H1 (cell line): Measurements from ENCODE around the gene TYRP1. TPM values are rescaled to one million over a fixed set of nuclear protein-coding genes. Genes with fewer than 3 reads are reported as not detected.

Source experiments
- CTCF ChIA-PET: fragments of 300-600 bp; sonication (Branson Sonifier 250); formaldehyde crosslinking; loops from one replicate; lab custom pipeline; 2021; ENCODE audit not compliant: partially characterized antibody; lab: Charles Lee
- POLR2A ChIA-PET: fragments of 300-600 bp; sonication (Branson Sonifier 250); formaldehyde crosslinking; loops from one replicate; lab custom pipeline; 2021; ENCODE audit warnings: inconsistent platforms; ENCODE audit not compliant: partially characterized antibody; lab: Charles Lee
- DNase-seq, 2 experiments: peaks; one replicate each; pipeline versions ENCODE4 v3.0.0 to v3.0.0-alpha.2; 2010 to 2022; ENCODE audit warnings: low spot score in 2 of 2, low read depth in 1 of 2, mixed read lengths in 1 of 2
- FAIRE-seq: peaks from 2 replicates; lab custom pipeline; 2011; peaks lifted over from hg19 to GRCh38; lab: Jason Lieb, UNC
- H2AFZ ChIP-seq: 2 replicates; pipeline ENCODE4 v1.8.1; 2012; ENCODE audit warnings: low read length, inconsistent platforms
- H2AK5ac ChIP-seq: 2 replicates; pipeline ENCODE4 v1.6.1; 2013; ENCODE audit warnings: low read depth, low read length
- H2BK120ac ChIP-seq: replicated peaks from 2 replicates; pipeline ENCODE3; 2013; ENCODE audit warnings: low read depth, low read length, inconsistent platforms
- H2BK12ac ChIP-seq: 2 replicates; pipeline ENCODE4 v1.6.1; 2013; ENCODE audit warnings: low read depth, low read length
- H2BK15ac ChIP-seq: 2 replicates; pipeline ENCODE4 v1.6.1; 2013; ENCODE audit warnings: low read length
- H2BK20ac ChIP-seq: 2 replicates; pipeline ENCODE4 v1.6.1; 2013; ENCODE audit warnings: low read length
- H2BK5ac ChIP-seq: 2 replicates; pipeline ENCODE4 v1.6.1; 2013; ENCODE audit warnings: low read depth, low read length
- H3K14ac ChIP-seq: 2 replicates; pipeline ENCODE4 v1.6.1; 2013; ENCODE audit warnings: inconsistent platforms; ENCODE audit not compliant: insufficient read length
- H3K18ac ChIP-seq: 2 replicates; pipeline ENCODE4 v1.6.1; 2013; ENCODE audit warnings: low read length; ENCODE audit errors: extremely low read depth
- H3K23ac ChIP-seq: 2 replicates; pipeline ENCODE4 v1.6.1; 2013; ENCODE audit warnings: inconsistent platforms; ENCODE audit not compliant: insufficient read length
- H3K23me2 ChIP-seq: 2 replicates; pipeline ENCODE4 v1.6.1; 2013; ENCODE audit warnings: low read depth, low read length
- H3K27ac ChIP-seq: 2 replicates; pipeline ENCODE4 v1.6.1; 2011; ENCODE audit warnings: low read depth, low read length, inconsistent platforms
- H3K27me3 ChIP-seq, 4 experiments: replicated peaks in 1 of 4; 1 replicate in 1 of 4; 2 replicates in 3 of 4; pipeline versions ENCODE4 v1.6.1 to v1.8.1; 2011 to 2013; ENCODE audit warnings: low read length in 3 of 4, mild to moderate bottlenecking in 3 of 4, inconsistent platforms in 2 of 4, mixed read lengths in 2 of 4, moderate library complexity in 1 of 4; ENCODE audit not compliant: control insufficient read depth in 3 of 4, insufficient read depth in 3 of 4; ENCODE audit errors: extremely low read depth in 1 of 4
- H3K36me3 ChIP-seq, 4 experiments: 2 replicates each; pipeline versions ENCODE4 v1.6.1 to v1.8.1; 2011 to 2013; ENCODE audit warnings: mild to moderate bottlenecking in 4 of 4, low read length in 3 of 4, moderate library complexity in 2 of 4, control low read depth in 1 of 4, inconsistent platforms in 1 of 4; ENCODE audit not compliant: insufficient read depth in 4 of 4, control insufficient read depth in 2 of 4
- H3K4ac ChIP-seq: replicated peaks from 2 replicates; pipeline ENCODE3; 2013; ENCODE audit warnings: low read length, low read depth, mixed read lengths, inconsistent platforms; ENCODE audit not compliant: insufficient read length
- H3K4me1 ChIP-seq, 4 experiments: replicated peaks in 1 of 4; 1 replicate in 1 of 4; 2 replicates in 3 of 4; pipeline versions ENCODE4 v1.6.1 to v1.8.1; 2011 to 2013; ENCODE audit warnings: low read length in 3 of 4, inconsistent platforms in 2 of 4, mixed read lengths in 1 of 4; ENCODE audit not compliant: insufficient read depth in 4 of 4, control insufficient read depth in 3 of 4
- H3K4me2 ChIP-seq, 2 experiments: 2 replicates each; pipeline versions ENCODE4 v1.6.1 to v1.8.1; 2011 to 2013; ENCODE audit warnings: low read depth in 2 of 2, low read length in 2 of 2, control low read depth in 1 of 2, inconsistent platforms in 1 of 2, mild to moderate bottlenecking in 1 of 2; ENCODE audit not compliant: insufficient read depth in 1 of 2
- H3K4me3 ChIP-seq, 4 experiments: fragments of 200-600, 300-600 bp in 1 of 4; sonication (generic), shearing (Covaris generic), sonication (Bioruptor Twin) in 1 of 4; 2 replicates each; pipeline versions ENCODE4 v1.5.1 to v1.8.1; 2011 to 2016; ENCODE audit warnings: low read length in 4 of 4, low read depth in 3 of 4, control low read depth in 2 of 4, inconsistent platforms in 2 of 4, mild to moderate bottlenecking in 2 of 4, mixed read lengths in 1 of 4, moderate library complexity in 1 of 4; ENCODE audit not compliant: insufficient read depth in 2 of 4; ENCODE audit errors: extremely low read depth in 1 of 4
- H3K56ac ChIP-seq: replicated peaks from 2 replicates; pipeline ENCODE3; 2013; ENCODE audit warnings: low read depth, mild to moderate bottlenecking, mixed read lengths, low read length, inconsistent platforms; ENCODE audit not compliant: insufficient read length
- H3K79me1 ChIP-seq: 2 replicates; pipeline ENCODE4 v1.6.1; 2013; ENCODE audit warnings: low read depth, low read length, control low read depth
- H3K79me2 ChIP-seq, 2 experiments: 2 replicates each; pipeline versions ENCODE4 v1.6.1 to v1.8.1; 2012 to 2013; ENCODE audit warnings: low read length in 2 of 2, mild to moderate bottlenecking in 2 of 2, inconsistent platforms in 1 of 2; ENCODE audit not compliant: insufficient read depth in 2 of 2, control insufficient read depth in 1 of 2
- H3K9ac ChIP-seq, 4 experiments: replicated peaks in 1 of 4; 1 replicate in 1 of 4; 2 replicates in 3 of 4; pipeline versions ENCODE4 v1.6.1 to v1.8.1; 2011 to 2013; ENCODE audit warnings: low read depth in 3 of 4, low read length in 3 of 4, control low read depth in 2 of 4, mild to moderate bottlenecking in 2 of 4, moderate library complexity in 2 of 4, inconsistent platforms in 1 of 4; ENCODE audit errors: extremely low read depth in 1 of 4
- H3K9me3 ChIP-seq, 2 experiments: 2 replicates each; pipeline versions ENCODE4 v1.6.1 to v1.8.1; 2012 to 2013; ENCODE audit warnings: mild to moderate bottlenecking in 2 of 2, moderate library complexity in 2 of 2, control low read depth in 1 of 2, inconsistent platforms in 1 of 2, low read depth in 1 of 2, low read length in 1 of 2, mixed read lengths in 1 of 2; ENCODE audit not compliant: insufficient read depth in 2 of 2
- H4K20me1 ChIP-seq, 2 experiments: replicated peaks in 1 of 2; 2 replicates each; pipeline versions ENCODE3 to v1.8.1; 2011 to 2013; ENCODE audit warnings: inconsistent platforms in 2 of 2, low read length in 2 of 2, mild to moderate bottlenecking in 1 of 2; ENCODE audit not compliant: insufficient read depth in 2 of 2, control insufficient read depth in 1 of 2
- H4K5ac ChIP-seq: 2 replicates; pipeline ENCODE4 v1.6.1; 2013; ENCODE audit warnings: low read length, low read depth, mixed read lengths, inconsistent platforms; ENCODE audit not compliant: insufficient read length
- H4K8ac ChIP-seq: 2 replicates; pipeline ENCODE4 v1.8.0; 2013; ENCODE audit warnings: mild to moderate bottlenecking, moderate library complexity, low read length, inconsistent platforms; ENCODE audit not compliant: insufficient read depth; ENCODE audit errors: extremely low read depth
- H4K91ac ChIP-seq: replicated peaks from 2 replicates; pipeline ENCODE3; 2013; ENCODE audit warnings: low read length, mixed read lengths, inconsistent platforms; ENCODE audit not compliant: insufficient read length
- CREB1 ChIP-seq: IDR thresholded peaks from 2 replicates; pipeline ENCODE4 v1.6.1; 2012; ENCODE audit warnings: inconsistent platforms
- EGR1 ChIP-seq: IDR thresholded peaks from 2 replicates; pipeline ENCODE4 v1.6.1; 2011; ENCODE audit warnings: low read depth, low read length, borderline replicate concordance
- EZH2 ChIP-seq: fragments of 200-600 bp; sonication (generic); IDR thresholded peaks from 2 replicates; pipeline ENCODE4 v1.7.1; 2012; ENCODE audit warnings: low read depth, mild to moderate bottlenecking, moderate library complexity, low read length, inconsistent platforms; ENCODE audit not compliant: severe bottlenecking
- GABPA ChIP-seq: IDR thresholded peaks from 2 replicates; pipeline ENCODE4 v1.6.1; 2011; ENCODE audit warnings: mild to moderate bottlenecking, low read length, moderate library complexity, borderline replicate concordance; ENCODE audit not compliant: insufficient read depth
- JUN ChIP-seq: IDR thresholded peaks from 2 replicates; pipeline ENCODE4 v1.6.1; 2011; ENCODE audit warnings: low read depth, mild to moderate bottlenecking, improper control_type of control experiment, low read length
- RAD21 ChIP-seq, 2 experiments: IDR thresholded peaks in 1 of 2; conservative IDR thresholded peaks in 1 of 2; 2 replicates each; pipeline ENCODE4 v1.6.1; 2011; ENCODE audit warnings: low read depth in 2 of 2, low read length in 2 of 2, improper control_type of control experiment in 1 of 2, inconsistent platforms in 1 of 2, mild to moderate bottlenecking in 1 of 2, moderate library complexity in 1 of 2
- RNF2 ChIP-seq: fragments of 200-900, 300-1000 bp; sonication (generic); IDR thresholded peaks from 2 replicates; pipeline ENCODE4 v1.7.1; 2016; ENCODE audit warnings: borderline replicate concordance, low read depth, mild to moderate bottlenecking, antibody characterized with exemption, low read length; ENCODE audit not compliant: poor library complexity, severe bottlenecking; ENCODE audit errors: missing control alignments
- TAF1 ChIP-seq: IDR thresholded peaks from 2 replicates; pipeline ENCODE4 v1.6.1; 2011; ENCODE audit warnings: mild to moderate bottlenecking, low read depth, low read length
- TBP ChIP-seq: IDR thresholded peaks from 2 replicates; pipeline ENCODE4 v1.6.1; 2011; ENCODE audit warnings: low read depth, low read length, improper control_type of control experiment
- whole genome bisulfite sequencing, 2 experiments: shearing (Covaris generic) in 1 of 2; methylation state at CpG; one replicate each; pipeline versions ENCODE4 v1.1.6 to v1.1.7; 2013 to 2015; ENCODE audit warnings: low lambda C conversion rate in 2 of 2, mixed read lengths in 2 of 2, inconsistent platforms in 1 of 2, low coverage in 1 of 2, missing lambda C conversion rate in 1 of 2; ENCODE audit not compliant: insufficient replicate concordance in 2 of 2, insufficient coverage in 1 of 2, insufficient read length in 1 of 2; ENCODE audit errors: extremely low coverage in 1 of 2, missing lambda C conversion rate in 1 of 2; 5-methylcytosine and 5-hydroxymethylcytosine counted together
- polyA plus RNA-seq, 7 experiments: library from polyadenylated mRNA; depleted of rRNA in 3 of 7; stranded (reverse) in 5 of 7; unstranded in 2 of 7; fragments of >200 nt in 5 of 7; fragments of 200-250 nt in 2 of 7; gene quantifications; 1 replicate in 5 of 7; 2 replicates in 1 of 7; 4 replicates in 1 of 7; pipeline versions ENCODE4 v1.2.1 to v1.2.3, GENCODE V29; 2011 to 2013; ENCODE audit warnings: missing spikeins in 2 of 7, mixed read lengths in 2 of 7
- total RNA-seq: library from RNA; stranded (reverse); fragmentation: NEBNext Ultra II Directional; extraction: Animal tissue kit (Norgen Biotek cat#: 25700); gene quantifications from 2 replicates; pipeline ENCODE4 v1.2.1, GENCODE V29; 2021

TYRP1 gene
- total and polyA plus RNA-seq, 2 of the 8 experiments (the other 6 are each of a cell fraction or from before 2014, with no cell fraction given), result 0.15 TPM; not detected in 1

DNA sequence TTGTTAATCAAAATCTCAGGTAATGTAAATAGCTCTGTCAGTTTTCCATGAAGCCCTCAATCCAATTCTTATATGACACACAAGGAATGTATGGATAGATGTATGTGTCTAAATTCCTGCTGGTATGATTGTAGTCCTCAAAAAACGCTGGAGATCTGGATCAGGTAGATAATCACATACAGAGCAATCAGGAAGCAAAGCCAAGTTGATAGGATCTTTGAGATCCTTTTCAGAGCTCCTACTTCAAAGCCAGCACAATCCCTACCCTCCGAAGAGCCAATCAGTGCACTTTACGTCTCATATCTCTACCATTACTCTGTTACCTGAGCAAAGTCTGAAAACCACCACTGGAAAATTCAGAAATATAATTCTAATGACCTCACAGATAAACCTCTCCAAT lies 27.4 kb downstream of the TYRP1 start:
- no peak overlapping the region for H3K23ac ChIP-seq
- H2BK120ac ChIP-seq, result no peak overlapping the region
- DNase-seq (no peak), FAIRE-seq (no peak)
- no peak overlapping the region for H4K5ac ChIP-seq
- H3K4me1 ChIP-seq, result peaks cover 0 to 8% (median 3%) of the 10 kb centered on the region in 4 experiments; a peak in 4 of 7 replicates
- ChIA-PET CTCF (interaction anchor here (1.0 kb wide), 2 partner anchors 14 to 332 kb away, joined by 3 read pairs; no protein-coding TSS in a partner anchor), POLR2A (no interaction called here)
- H3K4ac ChIP-seq, result no peak overlapping the region
- no peak overlapping the region for H3K4me2 ChIP-seq
- no peak overlapping the region for H3K56ac ChIP-seq
- no peak overlapping the region for H4K91ac ChIP-seq
- no peak overlapping the region for H2BK15ac ChIP-seq
- no peak overlapping the region for H2BK20ac ChIP-seq
- TF ChIP-seq TBP (no peak), RAD21 (IDR thresholded peaks at IDR 0.05 in 1 of 2, conservative IDR thresholded peaks at IDR 0.05 in 1 of 2; ENCODE audit: low read depth in 2 of 2, low read length in 2 of 2) (no peak), CREB1 (no peak), TAF1 (no peak), JUN (no peak), GABPA (no peak), EGR1 (no peak), EZH2 (no peak), RNF2 (no peak)
- no peak overlapping the region for H2BK12ac ChIP-seq
- no peak overlapping the region for H3K9ac ChIP-seq
- no peaks in the 10 kb centered on the region for H3K23me2 ChIP-seq
- no peak overlapping the region for H3K14ac ChIP-seq
- no peaks in the 10 kb centered on the region for H3K9me3 ChIP-seq
- H3K18ac ChIP-seq, result no peak overlapping the region
- H3K79me1 ChIP-seq, result no peaks in the 10 kb centered on the region
- H3K27me3 ChIP-seq, result no peaks in the 10 kb centered on the region
- 61% methylated on average over 3 of the region's 3 CpGs; no CpG with 5 or more reads in 1 of the 2 experiments for WGBS, 2 experiments
- no peaks in the 10 kb centered on the region for H3K79me2 ChIP-seq
- H2AFZ ChIP-seq, result no peak overlapping the region
- no peak overlapping the region for H2AK5ac ChIP-seq
- H3K4me3 ChIP-seq, result no peak overlapping the region
- H3K36me3 ChIP-seq, result no peaks in the 10 kb centered on the region
- H3K27ac ChIP-seq, result no peak overlapping the region
- H4K20me1 ChIP-seq, result no peaks in the 10 kb centered on the region
- H4K8ac ChIP-seq, result no peak overlapping the region
- no peak overlapping the region for H2BK5ac ChIP-seq
